Right lung (tissue), 5 donors: ENCODE results near the gene VMP1. TPM values are rescaled to one million over a fixed set of nuclear protein-coding genes. Genes with fewer than 3 reads are reported as not detected.
"Not testable (repeated sequence)": the region's sequence is repeated elsewhere in the genome, so short reads cannot be mapped to it uniquely, and the experiment has no call there.

Experiments
- DNase-seq, 2 donors: peaks; one replicate each; pipeline ENCODE4 v3.0.0-alpha.2; 2013
- polyA plus RNA-seq, 5 donors: library from polyadenylated mRNA; unstranded; fragments of 120-200 nt; gene quantifications; one replicate each; pipeline versions ENCODE4 v1.2.1 to v1.2.3, GENCODE V29; 2013; ENCODE audit warnings: inconsistent platforms in 1 of 5, low replicate concordance in 1 of 5; ENCODE audit not compliant: insufficient read length in 5 of 5, insufficient read depth in 1 of 5

The VMP1 gene
- polyA plus RNA-seq, 5 donors: 94.0 to 149 (median 118) TPM

GRCh38 chr17:59838052-59838916 is 130.8 kb downstream of the VMP1 start:
- DNase-seq: no peak

GRCh38 chr17:59839651-59840328 is 132.3 kb downstream of the VMP1 start:
- no peak for DNase-seq

- DNase-seq: no peak
Measured at GRCh38 chr17:59840329-59841090, 133.1 kb downstream of the VMP1 start.

GRCh38 chr17:59841091-59841881 is 133.8 kb downstream of the VMP1 start:
- DNase-seq: not testable (repeated sequence)

- DNase-seq: not testable (repeated sequence)
Measured at GRCh38 chr17:59841882-59842263, 134.4 kb downstream of the VMP1 start.

GRCh38 chr17:59842901-59843652 is 135.6 kb downstream of the VMP1 start:
- DNase-seq: no peak

GRCh38 chr17:59844884-59845594 is 137.6 kb downstream of the VMP1 start:
- DNase-seq: no peak

- DNase-seq: no peak
Measured at GRCh38 chr17:59845595-59846393, 138.3 kb downstream of the VMP1 start.

- DNase-seq: peak; percentile 62 to 73
Measured at GRCh38 chr17:59846394-59847165, 139.1 kb downstream of the VMP1 start.

- DNase-seq: no peak
Measured at GRCh38 chr17:59848385-59848668, 140.9 kb downstream of the VMP1 start.

GRCh38 chr17:59848778-59849177 is 141.3 kb downstream of the VMP1 start:
- DNase-seq: no peak

- not testable (repeated sequence) for DNase-seq
Measured at GRCh38 chr17:59850311-59850710, 142.9 kb downstream of the VMP1 start.

GRCh38 chr17:59851439-59852375 is 144.3 kb downstream of the VMP1 start:
- DNase-seq: no peak

GRCh38 chr17:59852847-59853167 is 145.4 kb downstream of the VMP1 start:
- not testable (repeated sequence) for DNase-seq

GRCh38 chr17:59853168-59853918 is 145.9 kb downstream of the VMP1 start:
- no peak for DNase-seq

- not testable (repeated sequence) for DNase-seq
Measured at GRCh38 chr17:59853919-59854729, 146.7 kb downstream of the VMP1 start.
